HepG2 (cell line): ENCODE results near the gene ULK4.

Experiments used
- BRCA1 ChIP-seq: sonication (generic); formaldehyde crosslinking; IDR thresholded peaks from 2 replicates; pipeline ENCODE4 v1.4.0; 2020; ENCODE audit warnings: missing genetic modification reagents
- HCFC1 ChIP-seq: fragments of 150-350 bp; IDR thresholded peaks from 2 replicates; pipeline ENCODE4 v1.6.1; 2014; ENCODE audit warnings: low read depth, low read length
- NFIB ChIP-seq: sonication (generic); formaldehyde crosslinking; IDR thresholded peaks from 2 replicates; pipeline ENCODE4 v1.9.0; 2021; ENCODE audit warnings: missing genetic modification reagents, mild to moderate bottlenecking, borderline replicate concordance
- NR0B2 ChIP-seq: sonication (generic); formaldehyde crosslinking; IDR thresholded peaks from 2 replicates; pipeline ENCODE4 v1.4.0; 2020; ENCODE audit warnings: mild to moderate bottlenecking, missing genetic modification reagents
- PRDM10 ChIP-seq: sonication (generic); formaldehyde crosslinking; IDR thresholded peaks from 2 replicates; pipeline ENCODE4 v1.4.0; 2020; ENCODE audit warnings: low read depth, missing genetic modification reagents
- RAD21 ChIP-seq: fragments of 450-650 bp; formaldehyde crosslinking; IDR thresholded peaks from 2 replicates; pipeline ENCODE4 v1.5.0; 2020; ENCODE audit warnings: mild to moderate bottlenecking
- SMAD3 ChIP-seq: sonication (generic); formaldehyde crosslinking; IDR thresholded peaks from 2 replicates; pipeline ENCODE4 v1.4.0; 2020; ENCODE audit warnings: missing genetic modification reagents
- ZNF678 ChIP-seq: sonication (generic); formaldehyde crosslinking; IDR thresholded peaks from 2 replicates; pipeline ENCODE4 v1.4.0; 2020; ENCODE audit warnings: mild to moderate bottlenecking, missing genetic modification reagents
- TF ChIP-seq, protein P1 (sequence below), 2 experiments: sonication (generic) in 1 of 2; formaldehyde crosslinking in 1 of 2; IDR thresholded peaks; 2 replicates each; pipeline versions ENCODE4 v1.5.1 to v1.6.1; 2011 to 2020; ENCODE audit warnings: borderline replicate concordance in 1 of 2, low read depth in 1 of 2, low read length in 1 of 2, mild to moderate bottlenecking in 1 of 2, missing genetic modification reagents in 1 of 2, moderate library complexity in 1 of 2
- TF ChIP-seq, protein P2 (sequence below): sonication (generic); formaldehyde crosslinking; IDR thresholded peaks from 2 replicates; pipeline ENCODE4 v1.4.0; 2020; ENCODE audit warnings: missing genetic modification reagents

GRCh38 chr3:41693799-41694198 lies 268.1 kb downstream of the ULK4 start:
- TF ChIP-seq, protein P1, sequence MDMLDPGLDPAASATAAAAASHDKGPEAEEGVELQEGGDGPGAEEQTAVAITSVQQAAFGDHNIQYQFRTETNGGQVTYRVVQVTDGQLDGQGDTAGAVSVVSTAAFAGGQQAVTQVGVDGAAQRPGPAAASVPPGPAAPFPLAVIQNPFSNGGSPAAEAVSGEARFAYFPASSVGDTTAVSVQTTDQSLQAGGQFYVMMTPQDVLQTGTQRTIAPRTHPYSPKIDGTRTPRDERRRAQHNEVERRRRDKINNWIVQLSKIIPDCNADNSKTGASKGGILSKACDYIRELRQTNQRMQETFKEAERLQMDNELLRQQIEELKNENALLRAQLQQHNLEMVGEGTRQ (IDR thresholded peaks at IDR 0.05; ENCODE audit: low read depth, low read length) = no peak
- TF ChIP-seq, protein P1 (CRISPR knock-in tag; IDR thresholded peaks at IDR 0.05; ENCODE audit: borderline replicate concordance) = no peak
- TF ChIP-seq, protein P2, sequence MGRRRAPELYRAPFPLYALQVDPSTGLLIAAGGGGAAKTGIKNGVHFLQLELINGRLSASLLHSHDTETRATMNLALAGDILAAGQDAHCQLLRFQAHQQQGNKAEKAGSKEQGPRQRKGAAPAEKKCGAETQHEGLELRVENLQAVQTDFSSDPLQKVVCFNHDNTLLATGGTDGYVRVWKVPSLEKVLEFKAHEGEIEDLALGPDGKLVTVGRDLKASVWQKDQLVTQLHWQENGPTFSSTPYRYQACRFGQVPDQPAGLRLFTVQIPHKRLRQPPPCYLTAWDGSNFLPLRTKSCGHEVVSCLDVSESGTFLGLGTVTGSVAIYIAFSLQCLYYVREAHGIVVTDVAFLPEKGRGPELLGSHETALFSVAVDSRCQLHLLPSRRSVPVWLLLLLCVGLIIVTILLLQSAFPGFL (CRISPR knock-in tag) = no peak
- TF ChIP-seq BRCA1 (CRISPR knock-in tag) (no peak), HCFC1 (no peak), PRDM10 (CRISPR knock-in tag) (no peak), NFIB (no peak), SMAD3 (CRISPR knock-in tag) (no peak), ZNF678 (CRISPR knock-in tag) (no peak), RAD21 (CRISPR knock-in tag) (no peak), NR0B2 (CRISPR knock-in tag) (no peak)
